ENCODE results near the gene RAB5B. TPM values are rescaled to one million over a fixed set of nuclear protein-coding genes. Genes with fewer than 3 reads are reported as not detected.
"Not testable (repeated sequence)": the region's sequence is repeated elsewhere in the genome, so short reads cannot be mapped to it uniquely, and the experiment has no call there.

RAB5B gene
- total RNA-seq, 1 experiment from 2014 or later = 48.4 TPM

DNA sequence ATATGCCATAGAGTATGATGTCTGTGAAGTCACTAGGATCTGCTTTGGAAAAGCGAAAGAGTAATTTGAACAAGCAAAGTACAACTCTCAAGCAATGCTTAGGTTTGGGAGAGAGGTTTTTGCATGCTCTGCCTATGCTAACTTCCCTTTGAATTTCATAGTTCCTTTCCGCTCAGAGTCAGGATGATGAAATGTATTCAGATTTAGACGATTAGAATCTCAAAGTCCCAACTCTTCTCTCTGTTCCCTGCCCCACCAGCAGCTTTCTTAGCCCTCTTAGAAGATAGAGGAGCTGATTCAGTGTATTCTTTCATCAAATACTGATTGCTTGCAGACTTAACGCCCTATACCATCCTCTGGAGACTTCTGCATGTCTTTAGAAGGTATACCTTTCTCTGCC is 11.5 kb downstream of the RAB5B start:
- Mint-ChIP-seq H3K36me3 (ENCODE audit: insufficient read depth in 1 of 3, low read depth in 3 of 3) (peaks cover 23 to 70% (median 65%) of the 10 kb centered on the region in 3 experiments; a peak in 6 of 7 replicates), H3K27me3 (ENCODE audit: low read depth) (no peaks in the 10 kb centered on the region), H3K9me3 (no peaks in the 10 kb centered on the region; a peak in 1 of 5 replicates), H3K4me3 (no peak overlapping the region), H3K27ac (peak overlapping the region in 1 of 3 experiments; percentile 39; a peak in 2 of 7 replicates), H3K4me1 (no peaks in the 10 kb centered on the region)
- no peak overlapping the region for H2BK5ac ChIP-seq (ENCODE audit: insufficient read length, low read length)
- H4K91ac ChIP-seq (ENCODE audit: insufficient read length, low read depth, low read length) = no peak overlapping the region
- H4K20me1 ChIP-seq (ENCODE audit: control insufficient read depth, insufficient read depth, insufficient read length) = no peaks in the 10 kb centered on the region
- no peak overlapping the region for H4K5ac ChIP-seq (ENCODE audit: insufficient read length, low read depth, low read length)
- DNase-seq = no peak
- H3K23ac ChIP-seq (ENCODE audit: insufficient read length, low read depth, low read length) = no peak overlapping the region
- H2BK12ac ChIP-seq (ENCODE audit: insufficient read length, low read depth, low read length) = no peak overlapping the region
- TF ChIP-seq CTCF (conservative IDR thresholded peaks at IDR 0.05) = no peak
- H3K27me3 ChIP-seq (ENCODE audit: insufficient read depth, low read length) = no peaks in the 10 kb centered on the region
- H3K9ac ChIP-seq (ENCODE audit: extremely low read depth, insufficient read length, low read length) = no peak overlapping the region
- H3K9me3 ChIP-seq (ENCODE audit: control insufficient read depth, low read depth, low read length) = no peaks in the 10 kb centered on the region
- no peak overlapping the region for H3T11ph ChIP-seq (ENCODE audit: low read length)
- H3K56ac ChIP-seq (ENCODE audit: insufficient read length, low read depth, low read length) = no peak overlapping the region
- H3K4ac ChIP-seq (ENCODE audit: low read depth, low read length) = no peak overlapping the region
- no peak overlapping the region for H3K27ac ChIP-seq (ENCODE audit: insufficient read length, low read depth, low read length)
- H2AK5ac ChIP-seq (ENCODE audit: insufficient read length, low read length) = no peak overlapping the region
- H2AFZ ChIP-seq (ENCODE audit: low read length) = no peak overlapping the region
- H4K8ac ChIP-seq (replicated peaks; ENCODE audit: insufficient read length, low read depth, low read length) = no peak overlapping the region
- no peak overlapping the region for H3K18ac ChIP-seq (ENCODE audit: insufficient read length, low read depth, low read length)
- no peaks in the 10 kb centered on the region for H3K79me2 ChIP-seq (ENCODE audit: insufficient read depth, low read length)
- no peak overlapping the region for H2BK20ac ChIP-seq (ENCODE audit: low read depth, low read length, poor library complexity, severe bottlenecking)
- H2BK120ac ChIP-seq (ENCODE audit: low read depth, low read length, poor library complexity, severe bottlenecking) = no peak overlapping the region
- no peak overlapping the region for H3K4me2 ChIP-seq (ENCODE audit: insufficient read depth, insufficient read length, low read length)
- no peaks in the 10 kb centered on the region for H3K23me2 ChIP-seq (ENCODE audit: insufficient read length, low read depth, low read length, poor library complexity, severe bottlenecking)
- H2BK15ac ChIP-seq (ENCODE audit: low read depth, low read length) = no peak overlapping the region
- no peaks in the 10 kb centered on the region for H3K79me1 ChIP-seq (ENCODE audit: insufficient read depth, low read depth, low read length, poor library complexity, severe bottlenecking)
- H3K14ac ChIP-seq (ENCODE audit: insufficient read depth, low read length) = no peak overlapping the region
- WGBS (ENCODE audit: extremely low coverage, insufficient read length, low lambda C conversion rate) = no CpG with 5 or more reads among the region's 4 CpGs
- no peaks in the 10 kb centered on the region for H3K4me1 ChIP-seq (ENCODE audit: insufficient read depth, low read length)

DNA sequence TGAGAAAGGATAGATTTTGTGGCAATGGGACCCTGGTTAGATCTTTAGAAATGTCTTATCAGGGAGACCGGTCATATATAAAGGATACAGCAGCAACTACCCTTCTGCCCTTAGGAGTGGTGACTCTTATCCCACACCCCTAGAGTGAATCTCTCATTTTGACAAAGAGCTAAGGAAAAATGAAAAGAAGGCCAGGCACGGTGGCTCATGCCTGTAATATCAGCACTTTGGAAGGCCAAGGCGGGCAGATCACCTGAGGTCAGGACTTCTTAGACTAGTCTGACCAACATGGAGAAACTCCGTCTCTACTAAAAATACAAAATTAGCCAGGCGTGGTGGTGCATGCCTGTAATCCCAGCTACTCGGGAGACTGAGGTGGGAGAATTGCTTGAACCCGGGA is 12.1 kb downstream of the RAB5B start:
- not testable (repeated sequence) for H2BK15ac ChIP-seq (ENCODE audit: low read depth, low read length); H3K79me1 ChIP-seq (ENCODE audit: insufficient read depth, low read depth, low read length, poor library complexity, severe bottlenecking); H3K56ac ChIP-seq (ENCODE audit: insufficient read length, low read depth, low read length); DNase-seq; H4K20me1 ChIP-seq (ENCODE audit: control insufficient read depth, insufficient read depth, insufficient read length); H3K4me1 Mint-ChIP-seq; H4K5ac ChIP-seq (ENCODE audit: insufficient read length, low read depth, low read length); H3K27me3 ChIP-seq (ENCODE audit: insufficient read depth, low read length); H3K27ac ChIP-seq (ENCODE audit: insufficient read length, low read depth, low read length); H3K9me3 Mint-ChIP-seq; H3K14ac ChIP-seq (ENCODE audit: insufficient read depth, low read length); H3K4me3 Mint-ChIP-seq; H2BK12ac ChIP-seq (ENCODE audit: insufficient read length, low read depth, low read length); H3K9ac ChIP-seq (ENCODE audit: extremely low read depth, insufficient read length, low read length); H3K4ac ChIP-seq (ENCODE audit: low read depth, low read length); H2AK5ac ChIP-seq (ENCODE audit: insufficient read length, low read length); H4K91ac ChIP-seq (ENCODE audit: insufficient read length, low read depth, low read length); H3K4me1 ChIP-seq (ENCODE audit: insufficient read depth, low read length); H3K27me3 Mint-ChIP-seq (ENCODE audit: low read depth); H2AFZ ChIP-seq (ENCODE audit: low read length); H3K23ac ChIP-seq (ENCODE audit: insufficient read length, low read depth, low read length); H3K79me2 ChIP-seq (ENCODE audit: insufficient read depth, low read length); H3K23me2 ChIP-seq (ENCODE audit: insufficient read length, low read depth, low read length, poor library complexity, severe bottlenecking); H2BK5ac ChIP-seq (ENCODE audit: insufficient read length, low read length); H4K8ac ChIP-seq (replicated peaks; ENCODE audit: insufficient read length, low read depth, low read length); H2BK120ac ChIP-seq (ENCODE audit: low read depth, low read length, poor library complexity, severe bottlenecking); H3K9me3 ChIP-seq (ENCODE audit: control insufficient read depth, low read depth, low read length); H2BK20ac ChIP-seq (ENCODE audit: low read depth, low read length, poor library complexity, severe bottlenecking); H3K4me2 ChIP-seq (ENCODE audit: insufficient read depth, insufficient read length, low read length); H3K18ac ChIP-seq (ENCODE audit: insufficient read length, low read depth, low read length); H3T11ph ChIP-seq (ENCODE audit: low read length)
- WGBS (ENCODE audit: extremely low coverage, insufficient read length, low lambda C conversion rate) = no CpG with 5 or more reads among the region's 7 CpGs
- H3K27ac Mint-ChIP-seq = peak overlapping the region in 1 of 3 experiments; percentile 39; a peak in 3 of 7 replicates
- H3K36me3 Mint-ChIP-seq (ENCODE audit: insufficient read depth in 1 of 3, low read depth in 3 of 3) = peaks cover 29 to 70% (median 65%) of the 10 kb centered on the region in 3 experiments; a peak in 6 of 7 replicates
